Ovary (tissue), 3 donors: Measurements from ENCODE around the gene TMEM222.

Experiments used
- CTCF ChIP-seq, 3 donors: fragments of 450-650 bp in 2 of 3; fragments of 200-600 bp in 1 of 3; IDR thresholded peaks; one replicate each; pipeline versions ENCODE4 v1.5.1 to v1.8.0; 2016 to 2022; ENCODE audit warnings: antibody characterized with exemption in 3 of 3, mild to moderate bottlenecking in 1 of 3
- POLR2A ChIP-seq: fragments of 450-650 bp; IDR thresholded peaks from one replicate; pipeline ENCODE4 v1.6.1; 2017; ENCODE audit warnings: antibody characterized with exemption, mild to moderate bottlenecking, moderate library complexity
- donor health status: DM: no; HTN: no; CAD: no.

GRCh38 chr1:27314169-27314568, 7.8 kb upstream of the TMEM222 start:
- TF ChIP-seq CTCF (IDR thresholded peaks at IDR 0.05) = no peak
- no peak for TF ChIP-seq POLR2A
